ENCODE measurements around the gene GLI3.

GRCh38 chr7:42232275-42232674 lies 4.7 kb downstream of the GLI3 start:
- no peak for TF ChIP-seq EGR1 (IDR thresholded peaks at IDR 0.05; ENCODE audit: borderline replicate concordance in 1 of 2, low read depth in 2 of 2, low read length in 2 of 2)
- TF ChIP-seq E2F8 (IDR thresholded peaks at IDR 0.05; ENCODE audit: low read depth, partially characterized antibody), result no peak
- TF ChIP-seq SMAD1 (IDR thresholded peaks at IDR 0.05; ENCODE audit: low read depth, partially characterized antibody), result no peak
- TF ChIP-seq POLR2AphosphoS5 (IDR thresholded peaks at IDR 0.05; ENCODE audit: low read length), result no peak
- no peak for TF ChIP-seq SMARCA5 (IDR thresholded peaks at IDR 0.05)
- no peak for TF ChIP-seq NFYB (IDR thresholded peaks at IDR 0.05; ENCODE audit: insufficient read depth, low read depth, low read length)
- no peak for TF ChIP-seq ATF2 (IDR thresholded peaks at IDR 0.05; ENCODE audit: low read length)
- no peak for TF ChIP-seq MAX (IDR thresholded peaks at IDR 0.05; ENCODE audit: low read depth, low read length)
- no peak for TF ChIP-seq DPF2 (IDR thresholded peaks at IDR 0.05)
- no peak for TF ChIP-seq SP1 (IDR thresholded peaks at IDR 0.05; ENCODE audit: low read depth, low read length)
- no peak for TF ChIP-seq PKNOX1 (IDR thresholded peaks at IDR 0.05)
- TF ChIP-seq TAF1 (IDR thresholded peaks at IDR 0.05; ENCODE audit: borderline replicate concordance, low read depth, low read length), result no peak

Data from GM12878 (cell line).